Testis (tissue), 3 donors: ENCODE results near the gene DIAPH3. TPM values are rescaled to one million over a fixed set of nuclear protein-coding genes. Genes with fewer than 3 reads are reported as not detected.

Source experiments
- DNase-seq: peaks from one replicate; pipeline ENCODE4 v3.0.0-alpha.2; 2019
- H3K27ac ChIP-seq, 2 donors: fragments of 200-600 bp; sonication (generic); one replicate each; pipeline ENCODE4 v1.5.1; 2019
- H3K27me3 ChIP-seq: fragments of 200-600 bp; sonication (generic); one replicate; pipeline ENCODE4 v1.5.1; 2019
- H3K36me3 ChIP-seq: fragments of 200-600 bp; sonication (generic); one replicate; pipeline ENCODE4 v1.5.1; 2017; ENCODE audit warnings: low read depth; ENCODE audit errors: missing control alignments
- H3K4me1 ChIP-seq: fragments of 200-600 bp; sonication (generic); one replicate; pipeline ENCODE4 v1.5.1; 2019
- H3K4me3 ChIP-seq, 2 donors: fragments of 200-600 bp; sonication (generic); one replicate each; pipeline ENCODE4 v1.5.1; 2017 to 2019
- H3K9me3 ChIP-seq: fragments of 200-600 bp; sonication (generic); one replicate; pipeline ENCODE4 v1.5.1; 2017
- CTCF ChIP-seq, 3 experiments: fragments of 450-650 bp in 2 of 3; fragments of 200-600 bp in 1 of 3; sonication (generic) in 1 of 3; IDR thresholded peaks; one replicate each; pipeline ENCODE4 v1.5.1; 2016 to 2019; ENCODE audit warnings: antibody characterized with exemption in 3 of 3, mild to moderate bottlenecking in 2 of 3, moderate library complexity in 1 of 3
- POLR2A ChIP-seq: fragments of 450-650 bp; IDR thresholded peaks from one replicate; pipeline ENCODE4 v1.6.1; 2017; ENCODE audit warnings: antibody characterized with exemption, mild to moderate bottlenecking, moderate library complexity
- WGBS, 2 donors: methylation state at CpG; one replicate each; pipeline ENCODE4 v1.1.5; 2018; 5-methylcytosine and 5-hydroxymethylcytosine counted together
- intact Hi-C: fragments of 100-400 bp; cut with DNase I; formaldehyde crosslinking; loops from one replicate; pipeline ENCODE4 v1.15.1; 2023; ENCODE audit warnings: low total_unique reads
- polyA plus RNA-seq: library from polyadenylated mRNA; stranded (reverse); fragments of 350-450 nt; fragmentation: Illumina TruSeq; extraction: RNeasy Lipid Tissue Mini Kit (QIAGEN cat#74804); gene quantifications from one replicate; pipeline ENCODE4 v1.2.3, GENCODE V29; 2014; ENCODE audit warnings: low read depth, low replicate concordance; ENCODE audit not compliant: insufficient read depth
- total RNA-seq, 2 donors: library from RNA; depleted of rRNA; stranded (reverse); fragments of >200 nt; gene quantifications; one replicate each; pipeline ENCODE4 v1.2.3, GENCODE V29; 2016

DIAPH3 gene
- total and polyA plus RNA-seq, 3 donors from 2014 or later = 12.5 to 30.3 (median 18.7) TPM

GRCh38 chr13:60138674-60139073, 25.1 kb downstream of the DIAPH3 start:
- no peaks in the 10 kb centered on the region for H3K36me3 ChIP-seq
- 91 to 92% methylated on average over 1 of the region's 1 CpG for WGBS, 2 donors
- H3K4me3 ChIP-seq = no peak overlapping the region
- intact Hi-C loops = no loop called here
- no peaks in the 10 kb centered on the region for H3K4me1 ChIP-seq
- no peak for TF ChIP-seq CTCF (IDR thresholded peaks at IDR 0.05)
- no peak for TF ChIP-seq POLR2A
- no peaks in the 10 kb centered on the region for H3K27me3 ChIP-seq
- H3K9me3 ChIP-seq = no peaks in the 10 kb centered on the region
- no peak for DNase-seq
- H3K27ac ChIP-seq = no peak overlapping the region

- no peaks in the 10 kb centered on the region for H3K36me3 ChIP-seq
- H3K27ac ChIP-seq = no peak overlapping the region
- DNase-seq = no peak
- H3K4me3 ChIP-seq = no peak overlapping the region
- no peaks in the 10 kb centered on the region for H3K4me1 ChIP-seq
- H3K27me3 ChIP-seq = no peaks in the 10 kb centered on the region
- TF ChIP-seq POLR2A (no peak), CTCF (IDR thresholded peaks at IDR 0.05) (no peak)
- intact Hi-C loops = no loop called here
- H3K9me3 ChIP-seq = no peaks in the 10 kb centered on the region
- 94% methylated on average over 8 of the region's 8 CpGs for WGBS, 2 donors
Observed at GRCh38 chr13:60137911-60138560, 25.7 kb downstream of the DIAPH3 start.

GRCh38 chr13:60135344-60135743, 28.4 kb downstream of the DIAPH3 start:
- intact Hi-C loops = no loop called here
- Histone ChIP-seq H3K9me3 (no peaks in the 10 kb centered on the region), H3K36me3 (no peaks in the 10 kb centered on the region), H3K27me3 (no peaks in the 10 kb centered on the region), H3K4me3 (no peak overlapping the region), H3K4me1 (no peaks in the 10 kb centered on the region), H3K27ac (no peak overlapping the region)
- TF ChIP-seq CTCF (IDR thresholded peaks at IDR 0.05) = no peak
- no peak for TF ChIP-seq POLR2A
- WGBS, 2 donors = 59 to 65% methylated on average over 1 of the region's 1 CpG
- DNase-seq = no peak

- no peak for TF ChIP-seq CTCF (IDR thresholded peaks at IDR 0.05)
- no peak for TF ChIP-seq POLR2A
- Histone ChIP-seq H3K27ac (no peak overlapping the region), H3K36me3 (no peaks in the 10 kb centered on the region), H3K27me3 (no peaks in the 10 kb centered on the region), H3K9me3 (no peaks in the 10 kb centered on the region), H3K4me1 (no peaks in the 10 kb centered on the region), H3K4me3 (no peak overlapping the region)
- intact Hi-C loops = no loop called here
- WGBS, 2 donors = 78 to 86% methylated on average over 4 of the region's 4 CpGs
- DNase-seq = no peak
Observed at GRCh38 chr13:60134376-60134775, 29.4 kb downstream of the DIAPH3 start.

GRCh38 chr13:60121337-60121687, 42.4 kb downstream of the DIAPH3 start:
- intact Hi-C loops = no loop called here
- Histone ChIP-seq H3K9me3 (no peaks in the 10 kb centered on the region), H3K4me1 (no peaks in the 10 kb centered on the region), H3K36me3 (no peaks in the 10 kb centered on the region), H3K27me3 (no peaks in the 10 kb centered on the region), H3K4me3 (no peak overlapping the region), H3K27ac (no peak overlapping the region)
- 75 to 95% methylated on average over 3 of the region's 3 CpGs for WGBS, 2 donors
- TF ChIP-seq POLR2A (no peak), CTCF (IDR thresholded peaks at IDR 0.05) (no peak)
- DNase-seq = no peak
